T1000 (cell line): ENCODE results near the gene DCTD.

Experiments
- DNase-seq: peaks from one replicate; lab custom pipeline; 2025; ENCODE audit warnings: mixed read lengths; lab: John Stamatoyannopoulos, UW

DCTD gene

DNA sequence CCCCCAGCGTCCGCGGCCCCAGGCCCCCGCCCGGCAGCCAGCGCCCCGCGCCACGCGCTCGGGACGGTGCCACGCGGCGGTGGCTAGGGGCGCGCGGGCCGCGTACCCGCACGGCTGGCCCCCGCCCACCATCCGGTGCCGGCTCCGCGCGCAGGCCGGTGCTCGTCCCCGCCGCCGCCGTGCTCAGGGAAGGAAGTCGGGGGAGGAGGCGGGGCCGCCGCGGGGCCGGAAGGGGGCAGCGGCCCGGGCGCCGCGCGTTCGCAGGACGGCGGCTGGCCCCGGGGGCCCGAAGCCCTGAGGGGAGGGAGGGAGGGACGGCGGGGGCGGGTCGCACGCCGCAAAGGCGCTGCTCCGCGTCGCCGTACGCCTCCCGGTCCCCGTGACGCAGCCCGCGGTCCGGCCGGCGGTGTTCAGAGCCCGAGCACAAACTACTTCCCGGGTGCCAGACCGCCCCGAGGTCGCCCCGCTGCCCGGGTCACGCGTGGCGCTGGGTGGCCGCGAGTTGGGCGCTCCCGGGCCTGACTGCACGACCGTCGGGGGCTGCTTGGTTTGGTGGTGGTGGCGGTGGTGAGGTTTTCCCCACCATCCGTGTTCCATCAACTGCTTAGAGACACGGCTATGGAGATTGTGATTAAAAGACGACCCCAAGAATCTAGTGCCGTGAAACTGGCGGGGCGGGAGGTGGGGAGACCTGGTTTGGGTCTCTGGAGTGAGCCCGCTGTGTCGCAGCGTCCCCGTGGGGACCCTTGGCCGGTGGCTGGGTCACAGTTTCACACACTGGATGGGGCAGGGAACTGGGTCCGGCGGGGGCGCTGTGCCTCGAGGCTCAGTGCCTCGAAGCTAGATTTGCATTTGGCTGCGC lies at the start of gene DCTD:
Gene DCTD, minus strand, starts transcription at position 205 of the 862 bp plus-strand sequence. CDS start 1,818 bp downstream, outside the sequence.
- peak; percentile 1 for DNase-seq

DNA sequence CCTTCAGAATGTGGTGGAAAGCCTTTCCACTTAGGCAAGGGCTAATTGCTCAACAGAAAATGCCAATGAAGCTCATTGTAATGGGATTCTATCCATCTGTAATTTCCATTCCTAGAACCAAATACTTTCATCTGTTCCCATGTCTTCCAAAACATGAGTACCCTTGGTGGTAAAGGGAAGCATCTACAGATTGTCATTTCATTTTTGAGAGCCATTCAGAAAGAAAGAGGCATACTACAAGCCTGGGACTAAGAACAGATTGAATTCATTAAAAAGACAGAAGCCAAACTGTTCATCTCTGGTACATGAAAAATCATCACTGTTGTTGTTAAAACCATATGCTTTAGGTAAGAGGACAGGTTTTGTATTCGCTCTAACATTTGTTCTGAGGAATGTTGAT lies 43.6 kb upstream of the DCTD start:
- DNase-seq = no peak

DNA sequence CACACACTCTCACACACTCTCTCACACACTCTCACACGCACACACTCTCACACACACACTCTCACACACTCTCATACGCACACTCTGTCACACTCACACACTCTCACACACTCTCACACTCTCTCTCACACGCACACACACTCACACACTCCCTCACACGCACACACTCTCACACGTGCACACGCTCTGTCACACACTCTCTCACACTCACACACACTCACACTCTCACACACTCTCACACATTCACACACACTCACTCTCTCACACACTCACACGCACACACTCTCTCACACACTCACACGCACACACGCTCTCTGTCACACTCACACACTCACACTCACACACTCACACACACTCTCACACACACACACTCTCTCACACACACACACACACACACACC lies 43.0 kb upstream of the DCTD start:
- DNase-seq = no peak

DNA sequence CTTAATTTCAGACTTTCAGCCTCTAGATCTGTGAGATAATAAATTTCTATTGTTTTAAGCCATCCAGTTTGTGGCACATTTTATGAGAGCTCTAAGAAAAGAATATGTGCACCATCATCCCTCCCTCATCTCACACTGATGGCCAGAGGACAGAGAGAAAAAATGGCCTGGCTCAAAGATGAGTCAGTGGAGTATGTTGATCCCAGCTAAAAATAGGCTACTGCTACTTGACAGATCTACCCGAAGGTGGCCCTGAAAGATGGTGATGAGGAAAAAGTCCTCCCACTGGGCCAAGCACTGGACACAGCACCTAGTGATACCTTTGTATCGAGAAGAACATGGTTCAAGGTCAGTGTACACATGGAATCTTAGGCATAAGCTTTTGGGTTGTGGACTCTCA lies 38.2 kb upstream of the DCTD start:
- no peak for DNase-seq

DNA sequence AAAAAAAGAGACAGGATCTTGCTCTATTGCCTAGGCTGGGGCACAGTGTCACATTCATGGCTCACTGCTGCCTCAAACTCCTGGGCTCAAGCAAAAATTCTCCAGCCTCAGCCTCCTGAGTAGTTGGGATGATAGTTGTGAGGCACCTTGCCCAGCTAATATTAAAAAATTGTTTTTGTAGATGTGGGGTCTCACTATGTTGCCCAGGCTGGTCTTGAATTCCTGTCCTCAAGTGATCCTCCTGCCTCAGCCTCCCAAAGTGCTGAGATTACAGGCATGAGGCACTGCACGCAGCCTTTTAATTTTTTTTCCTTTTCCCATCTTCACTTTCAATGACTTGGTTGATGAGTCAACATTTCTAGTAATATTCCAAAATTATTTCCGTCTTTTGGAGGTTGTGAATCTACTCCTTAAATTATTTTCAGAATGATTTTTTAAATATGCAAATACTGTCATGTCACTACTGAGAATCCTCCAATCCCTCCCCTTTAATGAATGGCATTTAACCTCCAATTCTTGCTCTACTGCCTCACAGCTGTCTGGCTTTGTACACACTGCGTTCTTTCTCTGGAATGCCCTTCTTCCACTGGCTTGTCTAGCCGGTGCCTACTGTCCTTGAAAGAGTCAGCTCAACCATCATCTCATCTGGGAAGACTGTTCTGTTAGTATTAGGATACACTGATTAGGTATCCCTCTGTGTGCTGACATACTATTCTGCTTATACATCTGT lies 27.5 kb upstream of the DCTD start:
- DNase-seq = no peak

DNA sequence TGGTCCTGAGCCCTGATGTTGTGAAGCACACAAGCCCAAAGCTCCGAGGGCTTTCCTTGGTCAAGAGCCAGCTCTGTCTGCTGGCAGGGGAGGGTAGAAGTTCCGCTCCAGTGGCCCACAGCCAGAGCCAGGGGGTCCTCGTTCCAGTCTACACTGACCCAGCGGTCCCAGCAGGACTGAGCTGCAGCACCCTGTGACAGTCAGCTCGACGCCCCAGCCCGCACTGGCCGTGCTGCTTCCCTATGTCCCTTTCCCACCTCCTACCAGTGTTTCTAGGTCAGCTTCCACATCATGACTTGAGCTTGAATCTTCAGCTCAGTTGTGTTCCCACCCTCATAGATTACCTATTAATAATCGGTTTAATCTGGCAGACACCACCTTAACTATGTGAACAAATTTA lies 22.5 kb upstream of the DCTD start:
- DNase-seq = no peak

DNA sequence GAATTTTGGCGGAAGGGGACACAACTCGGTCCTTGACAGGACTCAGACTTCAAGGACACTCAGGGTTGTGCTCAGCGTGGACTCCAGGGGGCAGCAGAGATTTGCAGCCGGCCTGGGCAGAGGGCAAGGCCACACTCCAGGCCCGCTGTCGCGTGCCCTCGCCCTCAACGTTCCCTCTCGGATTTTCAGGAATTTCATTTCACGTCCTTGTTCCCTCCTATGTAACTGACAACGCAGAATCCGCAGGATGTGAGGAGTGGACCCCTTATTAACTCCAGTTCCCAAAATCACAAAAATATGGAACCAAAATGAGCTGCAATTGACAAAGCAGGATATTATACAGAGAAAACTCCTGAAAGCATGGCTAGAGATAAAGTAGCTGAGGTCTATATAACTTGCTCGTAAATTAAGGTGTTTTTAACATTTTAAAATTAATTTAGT lies 21.0 kb upstream of the DCTD start:
- DNase-seq = peak; percentile 52

DNA sequence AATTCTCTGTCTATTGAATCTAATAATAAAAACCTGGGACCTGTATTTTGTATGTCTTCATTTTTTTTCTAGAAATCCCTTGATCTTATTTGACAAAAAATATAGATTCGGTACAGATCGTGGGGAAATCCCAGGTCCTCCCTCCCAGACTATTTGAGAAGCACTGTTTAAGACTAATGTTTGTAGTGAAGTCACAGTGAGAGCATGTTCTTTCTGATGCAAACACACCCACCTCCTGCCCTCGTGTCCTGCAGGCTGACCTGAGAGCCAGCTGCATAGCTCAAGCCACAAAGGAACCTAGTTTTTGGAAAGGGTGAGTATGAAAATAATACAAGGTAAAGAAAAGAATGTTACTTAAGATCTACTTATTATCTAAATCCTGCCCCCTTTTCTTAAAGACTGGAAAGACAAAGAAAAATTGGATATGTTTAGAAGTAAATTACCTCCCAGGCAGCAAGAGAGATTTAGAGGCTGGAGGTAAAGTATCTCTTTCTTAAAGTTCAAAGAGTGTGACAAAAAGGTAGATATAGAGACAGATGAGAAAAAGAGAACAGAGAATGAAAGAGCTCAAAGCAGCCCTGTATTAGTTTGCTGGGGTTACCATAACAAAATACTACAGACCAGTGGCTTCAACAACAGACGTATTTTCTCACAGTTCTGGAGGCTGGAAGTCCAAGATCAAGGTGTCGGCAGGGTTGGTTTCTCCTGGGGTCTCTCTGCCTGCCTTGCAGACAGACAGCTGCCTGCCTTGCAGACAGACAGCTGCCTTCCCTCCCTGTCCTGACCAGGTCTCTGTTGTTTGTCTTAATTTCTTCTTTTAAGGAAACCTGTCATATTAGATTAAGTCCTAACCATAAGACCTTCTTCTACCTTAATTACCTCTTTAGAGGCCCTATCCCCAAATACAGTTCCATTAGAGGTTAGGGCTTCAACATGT lies 20.4 kb upstream of the DCTD start:
- DNase-seq = no peak

DNA sequence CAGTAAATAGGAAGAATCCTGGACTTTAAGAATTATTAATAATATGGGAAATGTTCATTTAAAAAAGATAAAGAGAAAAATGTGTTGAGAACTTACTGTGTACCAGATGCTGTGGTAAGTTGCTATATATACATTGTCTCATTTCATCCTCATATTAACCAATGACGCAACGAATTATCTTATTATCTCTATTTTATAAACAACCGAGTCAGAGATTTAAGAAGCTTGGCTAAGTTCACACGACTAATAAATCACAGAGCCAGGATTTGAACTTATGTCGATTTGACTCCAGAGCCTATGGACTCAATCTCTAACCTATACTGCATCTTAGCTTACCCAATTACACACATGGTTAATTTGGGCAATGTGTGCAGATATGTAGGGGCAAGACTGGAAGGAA lies 15.5 kb upstream of the DCTD start:
- DNase-seq = no peak

DNA sequence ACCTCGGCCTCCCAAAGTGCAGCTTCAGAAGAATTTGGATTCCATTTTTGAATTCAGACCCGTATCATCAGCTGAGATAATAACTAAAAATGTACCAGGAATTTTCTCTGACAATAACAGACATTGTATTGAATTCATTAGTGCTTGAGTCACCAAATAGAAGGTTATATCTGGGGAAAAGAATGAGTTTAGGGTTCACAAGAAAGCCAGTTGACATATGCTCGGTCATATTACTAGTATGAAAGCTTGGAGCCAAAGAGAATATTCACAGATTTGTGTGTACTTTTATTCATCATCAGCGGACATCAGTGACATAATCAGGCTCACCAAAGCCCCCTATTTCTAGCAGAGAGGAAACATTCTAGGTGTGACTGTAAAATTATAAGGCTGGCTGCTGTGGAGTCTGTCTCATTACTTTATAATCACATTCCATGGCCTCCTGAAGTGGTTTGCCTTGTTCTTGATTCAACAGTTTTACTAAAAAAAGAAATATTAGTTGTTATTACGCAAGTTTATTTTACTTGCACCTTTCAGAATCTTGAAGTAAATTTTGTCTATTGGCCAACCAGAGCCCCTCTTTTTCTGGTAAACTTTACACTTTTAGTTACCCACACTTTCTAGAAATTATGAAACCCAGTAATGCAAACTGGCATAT lies 14.6 kb upstream of the DCTD start:
- no peak for DNase-seq

DNA sequence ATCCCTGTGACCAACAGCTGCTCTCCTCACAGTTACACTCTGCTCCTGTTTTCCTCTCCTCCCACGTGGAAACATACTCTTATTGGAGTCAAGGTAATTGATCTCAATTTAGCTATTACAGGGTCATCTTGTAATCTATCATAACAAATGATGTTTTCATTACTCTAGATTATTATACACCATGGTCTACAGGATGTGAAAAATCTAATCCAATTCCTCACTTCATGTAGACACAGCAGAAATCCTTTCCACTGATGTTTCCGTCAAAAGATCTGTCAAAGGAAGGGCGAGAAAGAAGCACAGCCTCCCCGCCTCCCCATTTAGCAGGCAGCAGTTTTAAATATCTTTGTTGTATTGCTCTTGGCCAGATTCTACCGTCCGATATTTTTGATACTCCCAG lies 13.7 kb upstream of the DCTD start:
- no peak for DNase-seq

DNA sequence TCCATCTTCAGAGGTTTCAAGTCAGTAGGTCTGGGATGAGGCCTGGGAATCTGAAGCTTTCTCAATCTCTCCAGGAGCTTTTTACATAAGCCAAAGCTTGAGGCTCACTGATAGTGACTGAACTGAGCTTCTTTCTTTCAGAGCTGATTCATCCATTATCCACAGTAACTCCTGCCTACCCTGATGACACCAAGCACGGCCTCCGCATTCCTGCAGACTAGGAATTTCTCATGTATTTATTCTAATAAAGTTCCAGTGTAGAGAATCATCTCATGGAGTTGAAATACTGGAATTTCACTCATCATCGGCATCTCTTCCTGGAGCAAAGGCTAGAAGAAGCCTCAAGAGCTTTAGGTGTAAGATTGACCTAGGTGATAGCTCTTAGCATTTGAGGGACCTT lies 12.1 kb upstream of the DCTD start:
- DNase-seq = peak; percentile 41

DNA sequence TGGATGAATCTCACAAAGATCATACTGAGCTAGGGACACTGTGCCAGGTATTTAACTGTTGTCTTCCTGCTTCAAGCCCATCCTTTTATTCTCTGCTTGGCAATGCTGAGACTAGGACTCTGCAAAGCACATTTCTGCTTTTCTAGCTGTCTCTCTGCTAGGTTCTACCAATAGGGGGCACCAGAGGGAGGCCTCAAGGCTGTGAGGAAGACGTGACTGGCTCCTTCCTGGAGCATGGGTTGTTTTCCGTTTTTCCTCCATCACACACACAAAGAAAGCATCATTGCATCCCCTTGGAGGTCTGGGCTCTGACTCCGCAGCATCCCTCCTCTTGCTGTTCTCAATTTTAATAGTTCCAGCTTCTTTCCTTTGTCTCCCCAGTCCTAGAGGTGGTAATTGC lies 10.9 kb upstream of the DCTD start:
- DNase-seq = no peak

DNA sequence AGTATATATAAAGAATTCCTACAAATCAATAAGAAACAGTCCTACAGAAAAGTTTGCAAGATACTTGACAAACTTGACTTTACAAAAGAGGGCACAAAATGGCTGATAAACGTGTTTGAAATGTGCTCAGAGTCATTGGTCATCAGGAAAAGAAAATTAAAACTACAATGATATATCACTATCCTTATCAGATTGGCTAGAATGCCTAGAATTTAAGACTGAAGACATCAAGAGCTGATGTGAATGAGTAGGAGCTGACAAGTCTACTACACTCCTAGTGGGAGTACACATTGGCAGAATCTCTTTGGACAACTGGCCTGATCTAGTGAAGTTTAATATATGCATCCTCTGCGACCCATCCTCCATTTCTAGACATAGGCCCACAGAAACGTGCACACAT lies 10.3 kb upstream of the DCTD start:
- DNase-seq = no peak

DNA sequence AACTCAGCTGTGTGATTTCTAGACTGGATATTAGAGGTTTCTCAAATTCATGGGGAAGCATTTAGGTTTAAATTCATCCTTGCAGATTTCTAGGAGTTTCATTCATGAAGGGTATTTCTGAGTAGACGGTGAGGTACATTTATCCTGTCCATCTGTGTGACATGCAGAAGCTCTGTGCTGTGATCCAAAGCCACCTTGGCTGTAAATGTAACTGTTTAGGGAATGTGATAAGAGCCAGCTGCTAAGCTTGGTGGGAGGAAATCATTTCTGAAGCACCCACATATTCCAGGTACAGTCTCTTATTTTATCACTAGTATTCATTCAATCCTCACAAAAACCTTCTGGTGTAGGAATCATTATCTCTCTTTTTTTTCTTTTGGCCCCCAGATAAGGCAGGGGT lies 8.7 kb upstream of the DCTD start:
- DNase-seq = no peak

DNA sequence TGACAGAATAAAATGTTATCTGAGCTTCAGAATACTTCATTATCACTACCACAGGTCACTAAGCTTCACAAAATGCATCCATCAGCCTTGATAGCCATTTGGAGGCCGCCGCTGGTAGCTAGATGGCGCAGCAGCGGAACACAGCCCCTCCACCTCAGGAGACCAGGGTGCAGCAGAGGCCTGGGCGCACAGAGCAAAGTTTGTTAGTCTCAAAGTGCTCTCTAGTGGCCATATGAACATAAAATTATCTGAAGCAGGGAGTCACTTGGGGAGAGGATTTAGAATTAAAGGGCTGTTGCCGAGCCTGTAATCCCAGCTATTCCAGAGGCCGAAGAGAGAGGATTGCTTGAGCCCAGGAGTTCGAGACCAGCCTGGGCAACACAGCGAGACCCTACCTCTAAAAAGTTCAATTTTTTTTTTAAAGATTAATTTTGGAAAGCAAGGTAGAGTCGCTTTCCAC lies 8.1 kb upstream of the DCTD start:
- no peak for DNase-seq

DNA sequence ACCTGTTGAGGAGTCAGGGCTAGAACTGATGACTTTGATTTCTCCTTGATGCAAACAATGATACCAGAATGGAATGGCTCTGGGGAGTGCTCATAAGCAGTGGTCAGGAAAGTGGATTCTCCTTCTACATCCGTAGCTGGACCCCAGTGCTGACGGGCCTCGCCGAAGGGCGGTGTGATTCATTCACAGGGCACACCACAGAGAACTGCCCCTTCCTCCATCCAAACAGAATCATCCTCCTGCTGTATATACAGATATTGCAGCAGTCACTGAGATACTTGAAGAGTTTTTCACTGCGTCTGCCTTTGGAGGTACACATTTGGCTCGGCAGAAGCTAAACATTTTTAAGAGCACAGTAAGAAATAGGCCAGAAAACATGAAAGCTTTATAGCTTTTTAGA lies 7.3 kb upstream of the DCTD start:
- no peak for DNase-seq

DNA sequence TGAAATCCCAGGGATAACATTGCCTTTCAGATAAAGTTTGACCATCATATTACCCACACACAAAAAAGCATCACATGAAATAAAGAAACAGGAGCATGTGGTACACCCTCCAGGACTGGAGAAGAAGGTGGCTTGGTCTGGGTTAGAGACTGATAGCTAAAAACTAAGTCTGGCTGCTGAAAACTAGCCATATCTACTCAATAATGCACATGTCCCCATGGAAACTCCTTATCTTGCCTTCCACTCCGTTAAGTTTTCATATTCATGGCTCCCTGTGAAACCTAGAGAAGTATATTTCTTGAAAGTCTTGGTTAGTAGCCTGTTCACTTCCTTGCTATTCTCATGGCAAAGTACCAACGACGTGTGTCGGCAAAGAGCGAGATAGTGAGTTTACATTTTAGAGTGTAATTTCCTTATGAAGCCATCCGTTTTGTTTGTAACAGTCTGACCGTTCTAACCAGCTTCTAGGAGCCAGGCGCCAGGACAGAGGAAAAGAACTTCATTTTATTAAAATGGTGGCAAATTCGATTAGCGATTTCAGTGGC lies 6.7 kb upstream of the DCTD start:
- DNase-seq = no peak

DNA sequence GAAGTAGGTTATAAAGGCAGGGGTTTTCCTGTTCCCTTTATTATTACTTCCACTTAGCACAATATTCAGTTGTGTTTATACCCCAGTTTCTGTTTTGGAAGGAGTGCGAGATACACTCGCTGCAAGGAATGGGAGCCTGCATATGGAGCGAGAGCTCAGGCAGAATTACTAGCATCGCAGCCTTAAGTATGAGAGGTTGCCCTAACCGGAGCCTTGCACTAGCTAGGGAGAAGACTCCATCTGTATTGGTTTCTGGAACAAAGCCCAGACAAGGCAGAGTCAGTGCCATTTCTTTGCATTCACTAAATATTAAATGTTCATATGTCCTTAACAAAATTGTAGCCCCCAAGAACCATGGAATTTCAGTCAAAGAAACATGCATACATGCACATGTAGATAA lies 6.2 kb upstream of the DCTD start:
- no peak for DNase-seq

DNA sequence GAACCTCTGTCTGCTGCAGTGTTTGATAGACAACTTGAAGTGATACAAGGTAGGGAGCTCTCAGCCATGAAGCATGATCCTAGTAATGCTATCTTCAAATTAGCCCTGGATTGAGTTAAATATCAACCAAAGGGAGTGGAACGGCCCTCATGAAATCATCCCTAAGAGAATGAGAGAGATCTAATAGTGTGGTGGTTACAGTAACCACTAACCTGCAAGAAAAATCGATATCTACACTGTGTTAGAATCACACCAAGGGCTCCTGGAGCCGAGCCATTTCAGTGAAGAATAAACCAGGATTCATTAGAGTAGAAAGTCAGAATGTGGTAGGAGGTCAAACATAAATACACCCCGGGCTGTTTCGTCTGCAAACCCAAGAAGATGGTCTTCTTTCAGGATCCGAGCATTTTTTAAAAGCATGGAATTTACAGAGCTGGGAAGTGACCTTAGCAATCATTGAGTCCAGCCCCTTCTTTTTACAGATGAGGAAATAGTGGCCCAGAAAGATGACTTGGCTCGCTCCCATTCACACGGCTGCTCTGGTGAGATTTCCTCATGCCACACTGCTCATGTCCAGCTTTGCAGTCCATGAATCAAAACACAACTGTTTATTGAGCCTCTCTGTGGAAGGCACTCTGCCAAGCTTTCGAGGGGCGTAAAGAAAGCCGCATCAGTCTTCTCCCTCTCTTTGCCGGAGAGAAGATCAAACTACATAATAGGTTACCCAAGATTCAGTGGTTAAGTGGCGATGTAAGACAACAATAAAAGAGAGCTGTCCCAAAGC lies 5.5 kb upstream of the DCTD start:
- DNase-seq = no peak

DNA sequence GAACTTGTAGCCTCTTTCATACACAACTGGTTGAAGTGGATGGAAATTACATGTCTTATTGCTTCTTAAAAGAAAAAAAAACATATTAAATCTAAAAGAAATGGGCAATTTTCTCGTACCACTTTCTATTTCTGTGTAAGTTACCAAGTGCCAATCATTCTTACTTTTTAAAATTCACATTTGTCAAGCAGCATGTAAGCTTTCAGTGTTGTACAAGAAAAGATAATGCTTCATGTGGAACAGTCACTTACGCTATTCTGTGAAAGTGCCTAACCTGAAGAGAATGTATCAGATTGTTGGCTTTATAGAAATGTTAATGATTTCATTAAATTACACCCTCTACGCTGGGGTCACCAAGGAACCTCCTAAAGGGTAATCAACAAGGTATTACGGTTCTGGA lies 4.4 kb upstream of the DCTD start:
- no peak for DNase-seq
